DND-41 (cell line): Measurements from ENCODE around the gene ADGRB3.

ENCODE experiments used
- ATAC-seq: fragments of 200-7000 bp; cut with Tn5 transposase; 3 replicates; pipeline ENCODE4 v1.9.1; 2021; ENCODE audit warnings: low read depth; ENCODE audit not compliant: insufficient read depth
- DNase-seq: peaks from one replicate; pipeline ENCODE4 v3.0.0-alpha.2; 2020
- H2AFZ ChIP-seq: 2 replicates; pipeline ENCODE4 v1.6.0; 2012; ENCODE audit warnings: low read depth, low read length
- H3K27ac ChIP-seq: 2 replicates; pipeline ENCODE4 v1.5.1; 2012; ENCODE audit warnings: low read length, inconsistent platforms
- H3K27me3 ChIP-seq: fragments of 200-600 bp; sonication (generic); 2 replicates; pipeline ENCODE4 v1.6.0; 2012; ENCODE audit warnings: low read length, mild to moderate bottlenecking, inconsistent platforms; ENCODE audit not compliant: insufficient read depth, poor library complexity
- H3K36me3 ChIP-seq: 2 replicates; pipeline ENCODE4 v1.5.1; 2012; ENCODE audit warnings: low read length, inconsistent platforms; ENCODE audit not compliant: insufficient read depth
- H3K4me1 ChIP-seq: 2 replicates; pipeline ENCODE4 v1.5.1; 2012; ENCODE audit warnings: mild to moderate bottlenecking, low read length; ENCODE audit not compliant: insufficient read depth
- H3K4me2 ChIP-seq: 2 replicates; pipeline ENCODE4 v1.6.0; 2012; ENCODE audit warnings: mild to moderate bottlenecking, moderate library complexity, low read length, inconsistent platforms; ENCODE audit not compliant: insufficient read depth
- H3K4me3 ChIP-seq, 2 experiments: fragments of 200-600 bp in 1 of 2; shearing (Covaris generic) in 1 of 2; 2 replicates each; pipeline ENCODE4 v1.5.1; 2012 to 2016; ENCODE audit warnings: inconsistent platforms in 2 of 2, low read length in 2 of 2, mild to moderate bottlenecking in 2 of 2, low read depth in 1 of 2, moderate library complexity in 1 of 2
- H3K79me2 ChIP-seq: 2 replicates; pipeline ENCODE4 v1.6.0; 2012; ENCODE audit warnings: low read length, inconsistent platforms; ENCODE audit not compliant: insufficient read depth
- H3K9ac ChIP-seq: 2 replicates; pipeline ENCODE4 v1.6.0; 2012; ENCODE audit warnings: low read depth, mild to moderate bottlenecking, inconsistent platforms, low read length, moderate library complexity
- H3K9me3 ChIP-seq: 2 replicates; pipeline ENCODE4 v1.5.1; 2012; ENCODE audit warnings: low read length, moderate library complexity, mild to moderate bottlenecking, inconsistent platforms; ENCODE audit not compliant: insufficient read depth, severe bottlenecking
- H4K20me1 ChIP-seq: 2 replicates; pipeline ENCODE4 v1.6.0; 2012; ENCODE audit warnings: low read length; ENCODE audit not compliant: insufficient read depth
- CTCF ChIP-seq: IDR thresholded peaks from 2 replicates; pipeline ENCODE4 v1.5.1; 2012; ENCODE audit warnings: borderline replicate concordance, low read length, moderate library complexity, mild to moderate bottlenecking; ENCODE audit not compliant: poor library complexity, severe bottlenecking; ENCODE audit errors: extremely low read depth
- EZH2 ChIP-seq: IDR thresholded peaks from 3 replicates; pipeline ENCODE4 v1.6.1; 2012; ENCODE audit warnings: borderline replicate concordance, low read depth, mild to moderate bottlenecking, moderate library complexity, low read length, inconsistent platforms; ENCODE audit not compliant: severe bottlenecking

The ADGRB3 gene

GRCh38 chr6:68693271-68693670 lies 58.2 kb downstream of the ADGRB3 start:
- Histone ChIP-seq H4K20me1 (no peaks in the 10 kb centered on the region), H2AFZ (no peak overlapping the region), H3K4me2 (no peak overlapping the region), H3K79me2 (no peaks in the 10 kb centered on the region), H3K9me3 (no peaks in the 10 kb centered on the region), H3K27me3 (no peaks in the 10 kb centered on the region), H3K4me3 (no peak overlapping the region), H3K27ac (no peak overlapping the region), H3K4me1 (no peaks in the 10 kb centered on the region), H3K9ac (no peak overlapping the region), H3K36me3 (no peaks in the 10 kb centered on the region)
- TF ChIP-seq CTCF (no peak), EZH2 (no peak)
- DNase-seq = no peak
- ATAC-seq = no peak

GRCh38 chr6:68695403-68695802 lies 60.3 kb downstream of the ADGRB3 start:
- TF ChIP-seq EZH2 = no peak
- Histone ChIP-seq H3K79me2 (no peaks in the 10 kb centered on the region), H4K20me1 (no peaks in the 10 kb centered on the region), H3K27ac (no peak overlapping the region), H3K9ac (no peak overlapping the region), H3K4me3 (no peak overlapping the region), H3K4me2 (no peak overlapping the region), H3K36me3 (no peaks in the 10 kb centered on the region), H2AFZ (no peak overlapping the region), H3K9me3 (no peaks in the 10 kb centered on the region), H3K27me3 (no peaks in the 10 kb centered on the region), H3K4me1 (no peaks in the 10 kb centered on the region)
- ATAC-seq (no peak), DNase-seq (no peak)

- Histone ChIP-seq H3K36me3 (no peaks in the 10 kb centered on the region), H3K4me2 (no peak overlapping the region), H4K20me1 (no peaks in the 10 kb centered on the region), H2AFZ (no peak overlapping the region), H3K9me3 (no peaks in the 10 kb centered on the region), H3K9ac (no peak overlapping the region), H3K79me2 (no peaks in the 10 kb centered on the region), H3K27ac (no peak overlapping the region), H3K4me1 (no peaks in the 10 kb centered on the region), H3K27me3 (no peaks in the 10 kb centered on the region), H3K4me3 (no peak overlapping the region)
- TF ChIP-seq EZH2 = no peak
- no peak for TF ChIP-seq CTCF
- no peak for DNase-seq
- no peak for ATAC-seq
Measured at GRCh38 chr6:68695838-68696237, 60.8 kb downstream of the ADGRB3 start.

GRCh38 chr6:68697394-68697793 lies 62.3 kb downstream of the ADGRB3 start:
- ATAC-seq (no peak), DNase-seq (no peak)
- TF ChIP-seq EZH2 (no peak), CTCF (no peak)
- Histone ChIP-seq H3K9me3 (no peaks in the 10 kb centered on the region), H3K27me3 (no peaks in the 10 kb centered on the region), H3K4me3 (no peak overlapping the region), H3K79me2 (no peaks in the 10 kb centered on the region), H4K20me1 (no peaks in the 10 kb centered on the region), H3K36me3 (no peaks in the 10 kb centered on the region), H2AFZ (no peak overlapping the region), H3K27ac (no peak overlapping the region), H3K4me2 (no peak overlapping the region), H3K9ac (no peak overlapping the region), H3K4me1 (no peaks in the 10 kb centered on the region)
